SK-N-SH (cell line): ENCODE data around the gene TRIM27. TPM values are rescaled to one million over a fixed set of nuclear protein-coding genes. Genes with fewer than 3 reads are reported as not detected.

Experiments
- CTCF ChIA-PET: fragments of 300-600, 350-600 bp; formaldehyde crosslinking; extraction: SDS; loops from one replicate; lab custom pipeline; 2021; lab: Yijun Ruan, JAX
- POLR2A ChIA-PET: fragments of 350-600 bp; sonication (Branson Sonifier 250); formaldehyde crosslinking; extraction: SDS; loops from one replicate; lab custom pipeline; 2020; ENCODE audit warnings: antibody characterized with exemption, inconsistent platforms; lab: Yijun Ruan, JAX
- DNase-seq: peaks from one replicate; pipeline ENCODE4 v3.0.0; 2012
- H2AFZ ChIP-seq: fragments of 200-600 bp; sonication (generic); 2 replicates; pipeline ENCODE4 v1.8.1; 2016; ENCODE audit warnings: antibody characterized with exemption, mild to moderate bottlenecking, low read depth
- H3F3A ChIP-seq: fragments of 200-600 bp; sonication (generic); replicated peaks from 2 replicates; pipeline ENCODE3; 2016; ENCODE audit warnings: antibody characterized with exemption, mild to moderate bottlenecking; ENCODE audit not compliant: insufficient read depth
- H3K27ac ChIP-seq, 2 experiments: fragments of 200-500 bp in 1 of 2; fragments of 200-600 bp in 1 of 2; sonication (Bioruptor generic) in 1 of 2; sonication (generic), shearing (Covaris generic) in 1 of 2; 2 replicates each; pipeline versions ENCODE4 v1.5.1 to v1.6.1; 2014 to 2016; ENCODE audit warnings: low read depth in 2 of 2, inconsistent platforms in 1 of 2, low read length in 1 of 2, mild to moderate bottlenecking in 1 of 2, mixed read lengths in 1 of 2
- H3K27me3 ChIP-seq: fragments of 200-600 bp; sonication (generic), shearing (Covaris generic); 2 replicates; pipeline ENCODE4 v1.6.1; 2016; ENCODE audit warnings: mixed run types; ENCODE audit not compliant: insufficient read depth
- H3K36me3 ChIP-seq, 2 experiments: fragments of 200-500 bp in 1 of 2; fragments of 200-600 bp in 1 of 2; sonication (Bioruptor generic) in 1 of 2; sonication (generic) in 1 of 2; replicated peaks in 1 of 2; 2 replicates each; pipeline versions ENCODE3 to v1.5.1; 2014 to 2016; ENCODE audit warnings: low read length in 1 of 2, mild to moderate bottlenecking in 1 of 2; ENCODE audit not compliant: insufficient read depth in 2 of 2, control insufficient read depth in 1 of 2
- H3K4me1 ChIP-seq, 2 experiments: fragments of 200-500 bp in 1 of 2; fragments of 200-600 bp in 1 of 2; sonication (Bioruptor generic) in 1 of 2; sonication (generic), shearing (Covaris generic) in 1 of 2; 2 replicates each; pipeline versions ENCODE4 v1.5.1 to v1.6.1; 2014 to 2016; ENCODE audit warnings: low read depth in 1 of 2, low read length in 1 of 2, mixed run types in 1 of 2; ENCODE audit not compliant: insufficient read depth in 2 of 2, control insufficient read depth in 1 of 2
- H3K4me2 ChIP-seq: fragments of 200-600 bp; sonication (generic), shearing (Covaris generic); 2 replicates; pipeline ENCODE4 v1.6.1; 2017; ENCODE audit warnings: mixed run types
- H3K4me3 ChIP-seq, 2 experiments: fragments of 200-500 bp in 1 of 2; fragments of 200-600 bp in 1 of 2; sonication (Bioruptor generic) in 1 of 2; sonication (generic), shearing (Covaris generic) in 1 of 2; 2 replicates each; pipeline versions ENCODE4 v1.5.1 to v1.8.1; 2014 to 2016; ENCODE audit warnings: low read depth in 2 of 2, inconsistent platforms in 1 of 2, low read length in 1 of 2, mild to moderate bottlenecking in 1 of 2, mixed read lengths in 1 of 2, moderate library complexity in 1 of 2
- H3K79me2 ChIP-seq: fragments of 200-600 bp; sonication (generic); 2 replicates; pipeline ENCODE4 v1.8.1; 2017; ENCODE audit warnings: mild to moderate bottlenecking; ENCODE audit not compliant: insufficient read depth
- H3K9ac ChIP-seq: fragments of 200-600 bp; sonication (generic); 2 replicates; pipeline ENCODE4 v1.6.1; 2017; ENCODE audit warnings: mixed run types
- H3K9me2 ChIP-seq: fragments of 200-600 bp; sonication (generic); 2 replicates; pipeline ENCODE4 v1.6.1; 2017; ENCODE audit warnings: mixed run types
- H3K9me3 ChIP-seq: fragments of 200-600 bp; sonication (generic); 2 replicates; pipeline ENCODE4 v1.6.1; 2017; ENCODE audit warnings: mixed run types, mild to moderate bottlenecking, moderate library complexity
- H4K20me1 ChIP-seq: fragments of 200-600 bp; sonication (generic); 2 replicates; pipeline ENCODE4 v1.6.1; 2017; ENCODE audit warnings: mild to moderate bottlenecking, mixed run types; ENCODE audit not compliant: insufficient read depth
- CTCF ChIP-seq: fragments of 200-600 bp; sonication (generic); IDR thresholded peaks from 2 replicates; pipeline ENCODE4 v1.6.1; 2017; ENCODE audit warnings: antibody characterized with exemption, mild to moderate bottlenecking, moderate library complexity
- EP300 ChIP-seq, 2 experiments: IDR thresholded peaks; 2 replicates each; pipeline versions ENCODE4 v1.4.0 to v1.6.1; 2012; ENCODE audit warnings: borderline replicate concordance in 1 of 2, low read depth in 1 of 2, low read length in 1 of 2
- EZH2phosphoT487 ChIP-seq: fragments of 200-600 bp; sonication (generic); IDR thresholded peaks from 2 replicates; pipeline ENCODE4 v1.6.1; 2017; ENCODE audit warnings: low read depth, mixed run types, mild to moderate bottlenecking, antibody characterized with exemption, moderate library complexity, borderline replicate concordance
- FOSL2 ChIP-seq: IDR thresholded peaks from 2 replicates; pipeline ENCODE4 v1.4.0; 2012; ENCODE audit warnings: low read depth, mild to moderate bottlenecking, moderate library complexity, borderline replicate concordance
- IRF3 ChIP-seq: fragments of 150-350 bp; IDR thresholded peaks from 2 replicates; pipeline ENCODE4 v1.6.1; 2016; ENCODE audit warnings: mild to moderate bottlenecking, low read depth, low read length
- JUND ChIP-seq: IDR thresholded peaks from 2 replicates; pipeline ENCODE4 v1.4.0; 2012
- MEF2A ChIP-seq: IDR thresholded peaks from 2 replicates; pipeline ENCODE4 v1.4.0; 2012; ENCODE audit warnings: low read depth, borderline replicate concordance
- MXI1 ChIP-seq: IDR thresholded peaks from 2 replicates; pipeline ENCODE4 v1.6.1; 2012; ENCODE audit warnings: mild to moderate bottlenecking, low read depth, low read length, improper control_type of control experiment
- NFIC ChIP-seq: IDR thresholded peaks from 2 replicates; pipeline ENCODE4 v1.4.0; 2012; ENCODE audit warnings: borderline replicate concordance
- NRF1 ChIP-seq: IDR thresholded peaks from 2 replicates; pipeline ENCODE4 v1.6.1; 2012; ENCODE audit warnings: low read depth, mild to moderate bottlenecking, low read length
- POLR2AphosphoS5 ChIP-seq: IDR thresholded peaks from 2 replicates; pipeline ENCODE4 v1.6.1; 2012; ENCODE audit warnings: low read depth, low read length
- REST ChIP-seq: IDR thresholded peaks from 2 replicates; pipeline ENCODE4 v1.6.1; 2012; ENCODE audit warnings: mild to moderate bottlenecking, low read depth, low read length, moderate library complexity
- RXRA ChIP-seq: IDR thresholded peaks from 2 replicates; pipeline ENCODE4 v1.4.0; 2012; ENCODE audit warnings: low read depth, mild to moderate bottlenecking, borderline replicate concordance
- SIN3A ChIP-seq: IDR thresholded peaks from 2 replicates; pipeline ENCODE4 v1.6.1; 2012; ENCODE audit warnings: low read depth, mild to moderate bottlenecking, low read length, moderate library complexity, borderline replicate concordance
- SMC3 ChIP-seq: IDR thresholded peaks from 2 replicates; pipeline ENCODE4 v1.6.1; 2012; ENCODE audit warnings: low read depth, low read length, improper control_type of control experiment
- TAF1 ChIP-seq: IDR thresholded peaks from 2 replicates; pipeline ENCODE4 v1.6.1; 2012; ENCODE audit warnings: low read depth, mild to moderate bottlenecking, low read length, moderate library complexity, borderline replicate concordance
- YY1 ChIP-seq: IDR thresholded peaks from 2 replicates; pipeline ENCODE4 v1.4.0; 2012; ENCODE audit warnings: low read depth, mild to moderate bottlenecking
- ZBTB33 ChIP-seq: IDR thresholded peaks from 2 replicates; pipeline ENCODE4 v1.4.0; 2012; ENCODE audit warnings: low read depth, borderline replicate concordance
- WGBS: methylation state at CpG from one replicate; pipeline ENCODE4 v1.1.6; 2017; ENCODE audit warnings: low lambda C conversion rate; 5-methylcytosine and 5-hydroxymethylcytosine counted together
- polyA plus RNA-seq, 3 experiments: library from polyadenylated mRNA; depleted of rRNA; stranded (reverse); fragments of >200 nt; gene quantifications; 2 replicates each; pipeline ENCODE4 v1.2.3, GENCODE V29; 2012

Gene TRIM27
- polyA plus RNA-seq, 1 of the 3 experiments (the other 2 are of a cell fraction), result 43.8 TPM

- Histone ChIP-seq H3K79me2 (no peaks in the 10 kb centered on the region), H3K4me2 (peak overlapping the region; percentile 89), H3K9me2 (no peaks in the 10 kb centered on the region), H3K4me3 (peak overlapping the region; percentile 83 to 89), H3F3A (peaks cover 24% of the 10 kb centered on the region), H3K9ac (peak overlapping the region; percentile 51; the same call in 1 of the 2 replicates), H4K20me1 (no peaks in the 10 kb centered on the region), H3K27me3 (no peaks in the 10 kb centered on the region), H3K36me3 (no peaks in the 10 kb centered on the region), H2AFZ (peak overlapping the region; percentile 93), H3K27ac (peak overlapping the region; percentile 53 to 68), H3K9me3 (no peaks in the 10 kb centered on the region), H3K4me1 (peaks cover 0 to 10% of the 10 kb centered on the region in 2 experiments; a peak in 2 of 4 replicates)
- POLR2A ChIA-PET, result interaction anchor here (0.6 to 1.0 kb wide), 2 partner anchors 17 to 45 kb away, joined by 3 to 6 read pairs; partner anchors contain the start of gene TRIM27
- 2% methylated on average over 17 of the region's 17 CpGs for WGBS
- CTCF ChIA-PET, result interaction anchor here (0.5 to 1.7 kb wide), 6 partner anchors 17 to 283 kb away, joined by 3 to 12 read pairs (median 4); partner anchors contain the start of gene TRIM27
- DNase-seq, result peak; percentile 45
- TF ChIP-seq YY1 (no peak), TAF1 (no peak), MXI1 (no peak), NRF1 (no peak), EP300 (IDR thresholded peaks at IDR 0.05; ENCODE audit: borderline replicate concordance in 1 of 2, low read depth in 1 of 2, low read length in 1 of 2) (no peak), SIN3A (no peak), CTCF (no peak), ZBTB33 (no peak), NFIC (no peak), REST (no peak), SMC3 (no peak), POLR2AphosphoS5 (no peak), FOSL2 (no peak), MEF2A (no peak), IRF3 (no peak), RXRA (no peak), EZH2phosphoT487 (no peak), JUND (no peak)
Measured at GRCh38 chr6:28940294-28940857, 16.6 kb upstream of the TRIM27 start.
